Measurements from ENCODE around the gene LINGO4. TPM values are rescaled to one million over a fixed set of nuclear protein-coding genes. Genes with fewer than 3 reads are reported as not detected.
A peak's percentile ranks its signal among the peaks of the same experiment; 100 is the strongest.
"Not testable (repeated sequence)": the region's sequence is repeated elsewhere in the genome, so short reads cannot be mapped to it uniquely, and the experiment has no call there.

Gene LINGO4
- total and polyA plus RNA-seq, 8 donors, result 0.06 to 0.63 (median 0.12) TPM; not detected in 2

- intact Hi-C loops (cut with DNase I), result no loop called here
- Histone ChIP-seq H3K4me3 (no peak overlapping the region), H3K9me3 (no peaks in the 10 kb centered on the region), H3K36me3 (peaks cover 0 to 45% of the 10 kb centered on the region in 2 donors), H3K27ac (no peak overlapping the region), H3K27me3 (no peaks in the 10 kb centered on the region), H3K4me1 (no peaks in the 10 kb centered on the region)
- no peak for TF ChIP-seq CTCF (IDR thresholded peaks at IDR 0.05)
- DNase-seq (no peak), ATAC-seq (no peak)
These were observed 27.9 kb downstream of the LINGO4 start for GRCh38 chr1:151777317-151777716.

- no peaks in the 10 kb centered on the region for H3K4me1 ChIP-seq
- intact Hi-C loops (cut with DNase I), result no loop called here
- no peak overlapping the region for H3K4me3 ChIP-seq
- TF ChIP-seq CTCF (IDR thresholded peaks at IDR 0.05), result no peak
- no peak for DNase-seq
- peaks cover 0 to 39% of the 10 kb centered on the region in 2 donors for H3K36me3 ChIP-seq
- no peak for ATAC-seq
- H3K27me3 ChIP-seq, result no peaks in the 10 kb centered on the region
- H3K27ac ChIP-seq, result no peak overlapping the region
- H3K9me3 ChIP-seq, result no peaks in the 10 kb centered on the region
These were observed 28.6 kb downstream of the LINGO4 start for GRCh38 chr1:151776665-151777062.

DNA sequence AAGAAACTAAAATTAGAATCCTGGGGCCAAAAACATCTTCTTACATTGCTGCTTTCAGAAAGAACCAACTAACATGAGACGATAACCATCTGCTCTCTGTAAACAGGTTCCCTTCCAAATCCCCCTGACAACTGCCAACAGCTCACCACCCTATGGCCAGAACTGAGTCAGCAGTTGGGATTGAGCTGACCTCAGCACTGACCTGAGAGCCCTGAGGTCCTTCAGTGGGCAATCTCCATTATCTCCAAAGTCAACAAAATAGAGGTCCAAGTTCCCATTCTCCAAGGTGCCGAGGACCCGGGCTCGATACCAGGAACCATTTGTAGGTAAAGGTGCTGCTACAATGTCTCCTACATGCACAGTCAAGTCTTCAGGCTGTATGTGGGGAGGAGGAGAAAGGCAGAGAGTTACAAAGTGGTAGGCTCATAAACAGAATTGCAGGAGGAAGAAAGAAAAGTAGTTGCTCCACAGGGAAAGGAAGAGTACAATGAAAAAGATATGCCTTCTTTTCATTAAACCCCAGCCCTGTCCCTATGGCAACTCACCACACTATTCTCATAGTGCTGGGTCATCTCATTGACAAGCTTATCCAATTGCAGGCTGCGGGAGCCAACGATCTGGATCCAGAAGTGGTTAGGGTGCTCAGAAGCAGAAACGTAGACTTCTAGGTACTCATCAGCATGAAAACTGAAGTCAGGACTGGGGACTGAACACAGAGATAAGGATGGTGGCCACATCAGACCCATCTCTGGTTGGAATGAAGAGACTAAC, 29.1 kb downstream of the LINGO4 start:
- ATAC-seq (no peak), DNase-seq (no peak)
- Histone ChIP-seq H3K9me3 (no peaks in the 10 kb centered on the region), H3K36me3 (peaks cover 0 to 39% of the 10 kb centered on the region in 2 donors), H3K4me1 (no peaks in the 10 kb centered on the region), H3K27ac (no peak overlapping the region), H3K27me3 (no peaks in the 10 kb centered on the region), H3K4me3 (no peak overlapping the region)
- no peak for TF ChIP-seq CTCF (IDR thresholded peaks at IDR 0.05)
- intact Hi-C loops (cut with DNase I), result no loop called here

DNA sequence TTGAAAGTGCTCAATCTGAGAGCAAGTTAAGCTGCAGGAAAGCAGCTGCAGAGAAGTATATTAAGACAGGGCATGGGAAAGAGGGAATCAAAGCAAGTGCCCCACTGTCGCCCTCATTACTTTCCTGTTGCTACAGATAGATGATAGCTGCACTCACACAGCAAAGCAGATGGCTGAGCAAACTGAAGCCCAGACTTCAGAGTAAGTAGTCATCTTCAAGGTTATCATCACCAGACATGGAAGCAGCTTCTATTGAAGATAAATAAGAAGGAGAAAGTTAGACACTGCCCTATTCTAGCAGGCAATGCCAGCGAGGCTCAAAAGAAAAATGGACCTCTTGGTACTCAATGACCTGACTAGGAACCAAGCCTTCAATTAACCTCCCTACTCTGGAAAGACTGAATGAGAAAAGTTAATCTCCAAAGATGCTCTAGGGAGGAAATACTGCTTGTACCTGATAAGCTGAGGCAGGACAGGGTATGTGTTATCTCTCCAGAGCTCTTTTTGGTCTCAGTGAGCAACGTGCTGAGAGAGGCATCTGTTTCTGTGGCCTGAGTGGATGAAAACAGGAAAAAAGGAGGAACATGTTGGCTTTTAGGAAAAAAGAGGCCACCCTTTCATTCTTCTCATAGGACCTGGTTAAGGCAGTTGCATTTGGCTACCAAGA, 30.8 kb downstream of the LINGO4 start:
- TF ChIP-seq CTCF (IDR thresholded peaks at IDR 0.05), result no peak
- DNase-seq, result no peak
- no peak for ATAC-seq
- intact Hi-C loops (cut with DNase I), result no loop called here
- Histone ChIP-seq H3K4me1 (no peaks in the 10 kb centered on the region), H3K27ac (no peak overlapping the region), H3K4me3 (no peak overlapping the region), H3K36me3 (peaks cover 0 to 35% of the 10 kb centered on the region in 2 donors), H3K27me3 (no peaks in the 10 kb centered on the region), H3K9me3 (no peaks in the 10 kb centered on the region)

GRCh38 chr1:151773702-151774101, 31.5 kb downstream of the LINGO4 start:
- no peak overlapping the region for H3K27ac ChIP-seq
- DNase-seq, result no peak
- TF ChIP-seq CTCF (IDR thresholded peaks at IDR 0.05), result no peak
- ATAC-seq, result peak; percentile 89
- H3K4me1 ChIP-seq, result no peaks in the 10 kb centered on the region
- intact Hi-C loops (cut with DNase I), result no loop called here
- H3K4me3 ChIP-seq, result no peak overlapping the region
- H3K36me3 ChIP-seq, result peaks cover 0 to 33% of the 10 kb centered on the region in 2 donors
- H3K27me3 ChIP-seq, result no peaks in the 10 kb centered on the region
- no peaks in the 10 kb centered on the region for H3K9me3 ChIP-seq

DNA sequence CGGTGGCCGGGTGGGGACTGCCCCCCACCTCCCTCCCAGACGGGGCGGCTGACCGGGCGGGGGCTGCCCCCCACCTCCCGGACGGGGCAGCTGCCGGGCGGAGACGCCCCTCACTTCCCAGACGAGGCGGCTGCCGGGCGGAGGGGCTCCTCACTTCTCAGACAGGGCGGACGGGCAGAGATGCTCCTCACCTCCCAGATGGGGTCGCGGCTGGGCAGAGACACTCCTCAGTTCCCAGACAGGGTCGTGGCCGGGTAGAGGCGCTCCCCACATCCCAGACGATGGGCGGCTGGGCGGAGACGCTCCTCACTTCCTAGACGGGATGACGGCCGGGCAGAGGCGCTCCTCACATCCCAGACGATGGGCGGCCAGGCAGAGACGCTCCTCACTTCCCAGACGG, 35.9 kb downstream of the LINGO4 start:
- H3K4me1 ChIP-seq; ATAC-seq; DNase-seq; H3K27ac ChIP-seq; H3K9me3 ChIP-seq; H3K4me3 ChIP-seq; H3K27me3 ChIP-seq; H3K36me3 ChIP-seq; intact Hi-C loops (cut with DNase I): not testable (repeated sequence)

GRCh38 chr1:151768351-151769066, 36.7 kb downstream of the LINGO4 start:
- H3K27ac ChIP-seq, result peak overlapping the region in 1 of 2 donors; percentile 48
- DNase-seq (peak in 1 of 4 donors; percentile 66), ATAC-seq (peak; percentile 68)
- H3K9me3 ChIP-seq; H3K4me3 ChIP-seq; H3K27me3 ChIP-seq; H3K36me3 ChIP-seq; intact Hi-C loops (cut with DNase I); H3K4me1 ChIP-seq: not testable (repeated sequence)
